ENCODE results near the gene IRAK2.

IRAK2 gene

GRCh38 chr3:10248184-10248983 lies 83.7 kb downstream of the IRAK2 start, which contains the start of gene TATDN2:
TSS of gene TATDN2 (plus strand) at chr3:10248459. CDS start at chr3:10249201, 742 bp downstream.
- H3K79me2 ChIP-seq (ENCODE audit: control insufficient read depth, insufficient read depth, low read length, poor library complexity), result peaks cover 9% of the 10 kb centered on the region
- no CpG with 5 or more reads among the region's 80 CpGs for WGBS (ENCODE audit: extremely low coverage, insufficient coverage, insufficient read length)
- H3K27ac ChIP-seq (ENCODE audit: low read depth, low read length), result no peak within 1 kb of the TSS
- peak within 1 kb of the TSS; percentile 61 for H2AFZ ChIP-seq (ENCODE audit: insufficient read depth, low read length, poor library complexity)
- peak; percentile 99 to 100 for DNase-seq
- H3K4ac ChIP-seq (ENCODE audit: low read depth, low read length), result peak within 1 kb of the TSS; percentile 94
- H4K8ac ChIP-seq (ENCODE audit: low read depth, low read length), result peak within 1 kb of the TSS; percentile 75
- H3K79me1 ChIP-seq (ENCODE audit: low read length), result peaks cover 10% of the 10 kb centered on the region
- peaks cover 5% of the 10 kb centered on the region for H3K9me3 ChIP-seq (ENCODE audit: insufficient read depth, low read depth, low read length)
- H3K9ac ChIP-seq (ENCODE audit: low read length), result peak within 1 kb of the TSS; percentile 11
- peak within 1 kb of the TSS; percentile 92 for H3K14ac ChIP-seq (ENCODE audit: low read length)
- H3K18ac ChIP-seq (ENCODE audit: low read length), result peak within 1 kb of the TSS; percentile 81
- H2BK5ac ChIP-seq (ENCODE audit: low read depth, low read length, poor library complexity), result peak within 1 kb of the TSS; percentile 33
- H3K4me3 ChIP-seq (ENCODE audit: low read depth, low read length), result peak within 1 kb of the TSS; percentile 69
- peak within 1 kb of the TSS; percentile 77 for H4K91ac ChIP-seq (ENCODE audit: low read depth, low read length)
- no peaks in the 10 kb centered on the region for H3K27me3 ChIP-seq (ENCODE audit: insufficient read depth, low read length)
- peak within 1 kb of the TSS; percentile 97 for H2AK5ac ChIP-seq (ENCODE audit: low read length)
- peak within 1 kb of the TSS; percentile 89 for H4K12ac ChIP-seq (ENCODE audit: low read depth, low read length)
- H2BK120ac ChIP-seq (ENCODE audit: insufficient read depth, low read length, poor library complexity), result peak within 1 kb of the TSS; percentile 75
- peaks cover 4 to 6% of the 10 kb centered on the region in 2 experiments for H3K36me3 ChIP-seq (ENCODE audit: control insufficient read depth in 1 of 2, insufficient read depth in 2 of 2, low read length in 2 of 2)
- H3K4me2 ChIP-seq (ENCODE audit: low read length), result peak within 1 kb of the TSS; percentile 74
- H3K4me1 ChIP-seq (ENCODE audit: control insufficient read depth in 1 of 2, insufficient read depth in 2 of 2, low read length in 2 of 2), result peaks cover 8% of the 10 kb centered on the region in 2 experiments
- H3K23ac ChIP-seq (ENCODE audit: low read length), result no peak within 1 kb of the TSS
- peak within 1 kb of the TSS; percentile 23 for H2BK12ac ChIP-seq (ENCODE audit: low read length)

GRCh38 chr3:10248984-10249748 lies 84.4 kb downstream of the IRAK2 start:
- Histone ChIP-seq H3K36me3 (ENCODE audit: control insufficient read depth in 1 of 2, insufficient read depth in 2 of 2, low read length in 2 of 2) (peaks cover 8 to 10% of the 10 kb centered on the region in 2 experiments), H3K4me1 (ENCODE audit: control insufficient read depth in 1 of 2, insufficient read depth in 2 of 2, low read length in 2 of 2) (peaks cover 8% of the 10 kb centered on the region in 2 experiments), H3K4ac (ENCODE audit: low read depth, low read length) (peak overlapping the region; percentile 94), H3K4me2 (ENCODE audit: low read length) (peak overlapping the region; percentile 74), H3K14ac (ENCODE audit: low read length) (peak overlapping the region; percentile 92), H3K27ac (ENCODE audit: low read depth, low read length) (no peak overlapping the region), H4K91ac (ENCODE audit: low read depth, low read length) (peak overlapping the region; percentile 77), H2BK5ac (ENCODE audit: low read depth, low read length, poor library complexity) (peak overlapping the region; percentile 15), H4K12ac (ENCODE audit: low read depth, low read length) (peak overlapping the region; percentile 89), H4K8ac (ENCODE audit: low read depth, low read length) (peak overlapping the region; percentile 75), H3K27me3 (ENCODE audit: insufficient read depth, low read length) (no peaks in the 10 kb centered on the region), H3K79me1 (ENCODE audit: low read length) (peaks cover 10% of the 10 kb centered on the region), H3K9ac (ENCODE audit: low read length) (peak overlapping the region; percentile 11), H2BK120ac (ENCODE audit: insufficient read depth, low read length, poor library complexity) (peak overlapping the region; percentile 75), H2AFZ (ENCODE audit: insufficient read depth, low read length, poor library complexity) (peak overlapping the region; percentile 61), H3K79me2 (ENCODE audit: control insufficient read depth, insufficient read depth, low read length, poor library complexity) (peaks cover 9% of the 10 kb centered on the region), H3K9me3 (ENCODE audit: insufficient read depth, low read depth, low read length) (peaks cover 2% of the 10 kb centered on the region), H2BK12ac (ENCODE audit: low read length) (peak overlapping the region; percentile 23), H2AK5ac (ENCODE audit: low read length) (peak overlapping the region; percentile 97), H3K23ac (ENCODE audit: low read length) (no peak overlapping the region), H3K4me3 (ENCODE audit: low read depth, low read length) (peak overlapping the region; percentile 69), H3K18ac (ENCODE audit: low read length) (peak overlapping the region; percentile 81)
- no CpG with 5 or more reads among the region's 32 CpGs for WGBS (ENCODE audit: extremely low coverage, insufficient coverage, insufficient read length)
- DNase-seq, result peak in 1 of 2 donors; percentile 10

GRCh38 chr3:10249833-10250232 lies 85.1 kb downstream of the IRAK2 start:
- Histone ChIP-seq H3K14ac (ENCODE audit: low read length) (no peak overlapping the region), H2AFZ (ENCODE audit: insufficient read depth, low read length, poor library complexity) (no peak overlapping the region), H2BK5ac (ENCODE audit: low read depth, low read length, poor library complexity) (no peak overlapping the region), H3K27ac (ENCODE audit: low read depth, low read length) (no peak overlapping the region), H3K23ac (ENCODE audit: low read length) (no peak overlapping the region), H3K79me2 (ENCODE audit: control insufficient read depth, insufficient read depth, low read length, poor library complexity) (peaks cover 9% of the 10 kb centered on the region), H3K18ac (ENCODE audit: low read length) (no peak overlapping the region), H3K9ac (ENCODE audit: low read length) (no peak overlapping the region), H4K8ac (ENCODE audit: low read depth, low read length) (no peak overlapping the region), H3K9me3 (ENCODE audit: insufficient read depth, low read depth, low read length) (peaks cover 2% of the 10 kb centered on the region), H4K12ac (ENCODE audit: low read depth, low read length) (no peak overlapping the region), H2BK120ac (ENCODE audit: insufficient read depth, low read length, poor library complexity) (no peak overlapping the region), H3K4ac (ENCODE audit: low read depth, low read length) (no peak overlapping the region), H2BK12ac (ENCODE audit: low read length) (no peak overlapping the region), H2AK5ac (ENCODE audit: low read length) (no peak overlapping the region), H3K27me3 (ENCODE audit: insufficient read depth, low read length) (no peaks in the 10 kb centered on the region), H3K4me2 (ENCODE audit: low read length) (peak overlapping the region; percentile 74), H3K79me1 (ENCODE audit: low read length) (peaks cover 10% of the 10 kb centered on the region), H4K91ac (ENCODE audit: low read depth, low read length) (no peak overlapping the region), H3K4me3 (ENCODE audit: low read depth, low read length) (no peak overlapping the region), H3K4me1 (ENCODE audit: control insufficient read depth in 1 of 2, insufficient read depth in 2 of 2, low read length in 2 of 2) (peaks cover 8% of the 10 kb centered on the region in 2 experiments), H3K36me3 (ENCODE audit: control insufficient read depth in 1 of 2, insufficient read depth in 2 of 2, low read length in 2 of 2) (peaks cover 8 to 12% of the 10 kb centered on the region in 2 experiments)
- DNase-seq, result no peak
- no CpG with 5 or more reads among the region's 3 CpGs for WGBS (ENCODE audit: extremely low coverage, insufficient coverage, insufficient read length)

- Histone ChIP-seq H3K4ac (ENCODE audit: low read depth, low read length) (no peak overlapping the region), H3K79me1 (ENCODE audit: low read length) (peaks cover 10% of the 10 kb centered on the region), H3K23ac (ENCODE audit: low read length) (peak overlapping the region; percentile 2), H3K4me2 (ENCODE audit: low read length) (no peak overlapping the region), H3K14ac (ENCODE audit: low read length) (no peak overlapping the region), H3K4me3 (ENCODE audit: low read depth, low read length) (no peak overlapping the region), H4K91ac (ENCODE audit: low read depth, low read length) (no peak overlapping the region), H3K36me3 (ENCODE audit: control insufficient read depth in 1 of 2, insufficient read depth in 2 of 2, low read length in 2 of 2) (peaks cover 10 to 12% of the 10 kb centered on the region in 2 experiments), H4K12ac (ENCODE audit: low read depth, low read length) (no peak overlapping the region), H2BK120ac (ENCODE audit: insufficient read depth, low read length, poor library complexity) (no peak overlapping the region), H3K18ac (ENCODE audit: low read length) (no peak overlapping the region), H3K79me2 (ENCODE audit: control insufficient read depth, insufficient read depth, low read length, poor library complexity) (peaks cover 9% of the 10 kb centered on the region), H2AK5ac (ENCODE audit: low read length) (no peak overlapping the region), H3K27ac (ENCODE audit: low read depth, low read length) (no peak overlapping the region), H3K4me1 (ENCODE audit: control insufficient read depth in 1 of 2, insufficient read depth in 2 of 2, low read length in 2 of 2) (peaks cover 8% of the 10 kb centered on the region in 2 experiments), H3K9ac (ENCODE audit: low read length) (no peak overlapping the region), H3K9me3 (ENCODE audit: insufficient read depth, low read depth, low read length) (peaks cover 2% of the 10 kb centered on the region), H2BK12ac (ENCODE audit: low read length) (no peak overlapping the region), H2BK5ac (ENCODE audit: low read depth, low read length, poor library complexity) (no peak overlapping the region), H4K8ac (ENCODE audit: low read depth, low read length) (no peak overlapping the region), H2AFZ (ENCODE audit: insufficient read depth, low read length, poor library complexity) (no peak overlapping the region), H3K27me3 (ENCODE audit: insufficient read depth, low read length) (no peaks in the 10 kb centered on the region)
- no peak for DNase-seq
- WGBS (ENCODE audit: extremely low coverage, insufficient coverage, insufficient read length), result no CpG with 5 or more reads among the region's 3 CpGs
Measured at GRCh38 chr3:10251006-10251405, 86.3 kb downstream of the IRAK2 start.
